H1 (cell line): ENCODE data around the gene SUPT4H1.

Source experiments
- CEBPB ChIP-seq: IDR thresholded peaks from 2 replicates; pipeline ENCODE4 v1.6.1; 2012; ENCODE audit warnings: low read depth, low read length
- EP300 ChIP-seq, 2 experiments: IDR thresholded peaks; 1 replicate in 1 of 2; 2 replicates in 1 of 2; pipeline ENCODE4 v1.6.1; 2011 to 2012; ENCODE audit warnings: low read depth in 2 of 2, low read length in 2 of 2, mild to moderate bottlenecking in 2 of 2, borderline replicate concordance in 1 of 2, inconsistent platforms in 1 of 2, moderate library complexity in 1 of 2
- GABPA ChIP-seq: IDR thresholded peaks from 2 replicates; pipeline ENCODE4 v1.6.1; 2011; ENCODE audit warnings: mild to moderate bottlenecking, low read length, moderate library complexity, borderline replicate concordance; ENCODE audit not compliant: insufficient read depth
- JUN ChIP-seq: IDR thresholded peaks from 2 replicates; pipeline ENCODE4 v1.6.1; 2011; ENCODE audit warnings: low read depth, mild to moderate bottlenecking, improper control_type of control experiment, low read length
- PHF8 ChIP-seq: fragments of 200-600 bp; sonication (generic); conservative IDR thresholded peaks from 2 replicates; pipeline ENCODE4 v1.7.1; 2012; ENCODE audit warnings: low read depth, mild to moderate bottlenecking, inconsistent platforms, low read length, moderate library complexity
- POLR2A ChIP-seq, 2 experiments: IDR thresholded peaks; 1 replicate in 1 of 2; 2 replicates in 1 of 2; pipeline ENCODE4 v1.6.1; 2011; ENCODE audit warnings: low read depth in 2 of 2, low read length in 2 of 2, mild to moderate bottlenecking in 2 of 2; ENCODE audit errors: control extremely low read depth in 1 of 2
- POLR2AphosphoS5 ChIP-seq: IDR thresholded peaks from 2 replicates; pipeline ENCODE4 v1.6.1; 2011; ENCODE audit warnings: low read depth, low read length
- RAD21 ChIP-seq, 2 experiments: IDR thresholded peaks in 1 of 2; conservative IDR thresholded peaks in 1 of 2; 2 replicates each; pipeline ENCODE4 v1.6.1; 2011; ENCODE audit warnings: low read depth in 2 of 2, low read length in 2 of 2, improper control_type of control experiment in 1 of 2, inconsistent platforms in 1 of 2, mild to moderate bottlenecking in 1 of 2, moderate library complexity in 1 of 2
- SIN3A ChIP-seq, 2 experiments: IDR thresholded peaks in 1 of 2; conservative IDR thresholded peaks in 1 of 2; 2 replicates each; pipeline ENCODE4 v1.6.1; 2011 to 2012; ENCODE audit warnings: low read length in 2 of 2, improper control_type of control experiment in 1 of 2, low read depth in 1 of 2, mild to moderate bottlenecking in 1 of 2
- SP2 ChIP-seq: IDR thresholded peaks from 2 replicates; pipeline ENCODE4 v1.6.1; 2012; ENCODE audit warnings: mild to moderate bottlenecking, low read length, inconsistent platforms
- TAF1 ChIP-seq: IDR thresholded peaks from 2 replicates; pipeline ENCODE4 v1.6.1; 2011; ENCODE audit warnings: mild to moderate bottlenecking, low read depth, low read length
- TF ChIP-seq, protein P1 (sequence below), 3 experiments: IDR thresholded peaks; 1 replicate in 2 of 3; 2 replicates in 1 of 3; pipeline versions ENCODE4 v1.5.1 to v1.6.1; 2011; ENCODE audit warnings: low read length in 3 of 3, mild to moderate bottlenecking in 3 of 3, inconsistent platforms in 2 of 3, low read depth in 1 of 3, moderate library complexity in 1 of 3; ENCODE audit not compliant: insufficient read depth in 1 of 3; ENCODE audit errors: control extremely low read depth in 1 of 3

DNA sequence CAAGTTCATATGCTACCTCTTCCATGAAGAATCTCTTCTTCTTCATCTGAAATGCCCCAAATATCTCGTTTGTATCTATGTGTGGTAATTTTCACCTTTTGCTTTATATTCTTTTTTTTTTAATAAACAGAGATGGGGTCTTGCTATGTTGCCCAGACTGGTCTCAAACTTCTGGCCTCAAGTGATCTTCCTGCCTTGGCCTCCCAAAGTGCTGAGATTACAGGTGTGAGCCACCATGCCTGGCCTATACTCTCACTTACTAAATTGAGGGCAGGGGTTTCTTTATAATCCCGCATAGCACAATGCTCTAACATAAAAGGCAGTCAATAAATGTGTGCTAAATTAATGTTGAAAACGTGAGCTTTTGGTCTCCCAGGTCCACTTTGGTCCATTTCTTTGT is 34.7 kb upstream of the SUPT4H1 start:
- TF ChIP-seq EP300 (IDR thresholded peaks at IDR 0.05; ENCODE audit: borderline replicate concordance in 1 of 2, low read depth in 2 of 2, low read length in 2 of 2) (no peak), SP2 (no peak), CEBPB (no peak), POLR2A (IDR thresholded peaks at IDR 0.05; ENCODE audit: control extremely low read depth in 1 of 2, low read depth in 2 of 2, low read length in 2 of 2) (no peak), SIN3A (conservative IDR thresholded peaks at IDR 0.05 in 1 of 2, IDR thresholded peaks at IDR 0.05 in 1 of 2; ENCODE audit: low read depth in 1 of 2, low read length in 2 of 2) (no peak), GABPA (no peak), PHF8 (no peak), RAD21 (IDR thresholded peaks at IDR 0.05 in 1 of 2, conservative IDR thresholded peaks at IDR 0.05 in 1 of 2; ENCODE audit: low read depth in 2 of 2, low read length in 2 of 2) (no peak), JUN (no peak), TAF1 (no peak), POLR2AphosphoS5 (no peak)
- TF ChIP-seq, protein P1, sequence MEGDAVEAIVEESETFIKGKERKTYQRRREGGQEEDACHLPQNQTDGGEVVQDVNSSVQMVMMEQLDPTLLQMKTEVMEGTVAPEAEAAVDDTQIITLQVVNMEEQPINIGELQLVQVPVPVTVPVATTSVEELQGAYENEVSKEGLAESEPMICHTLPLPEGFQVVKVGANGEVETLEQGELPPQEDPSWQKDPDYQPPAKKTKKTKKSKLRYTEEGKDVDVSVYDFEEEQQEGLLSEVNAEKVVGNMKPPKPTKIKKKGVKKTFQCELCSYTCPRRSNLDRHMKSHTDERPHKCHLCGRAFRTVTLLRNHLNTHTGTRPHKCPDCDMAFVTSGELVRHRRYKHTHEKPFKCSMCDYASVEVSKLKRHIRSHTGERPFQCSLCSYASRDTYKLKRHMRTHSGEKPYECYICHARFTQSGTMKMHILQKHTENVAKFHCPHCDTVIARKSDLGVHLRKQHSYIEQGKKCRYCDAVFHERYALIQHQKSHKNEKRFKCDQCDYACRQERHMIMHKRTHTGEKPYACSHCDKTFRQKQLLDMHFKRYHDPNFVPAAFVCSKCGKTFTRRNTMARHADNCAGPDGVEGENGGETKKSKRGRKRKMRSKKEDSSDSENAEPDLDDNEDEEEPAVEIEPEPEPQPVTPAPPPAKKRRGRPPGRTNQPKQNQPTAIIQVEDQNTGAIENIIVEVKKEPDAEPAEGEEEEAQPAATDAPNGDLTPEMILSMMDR (IDR thresholded peaks at IDR 0.05; ENCODE audit: control extremely low read depth in 1 of 3, insufficient read depth in 1 of 3, low read depth in 1 of 3, low read length in 3 of 3): no peak
